Gastrocnemius medialis (tissue), 4 donors: Measurements from ENCODE around the gene PLAAT5.
"Not testable (repeated sequence)": the region's sequence is repeated elsewhere in the genome, so short reads cannot be mapped to it uniquely, and the experiment has no call there.

Experiments
- CTCF ChIP-seq, 5 experiments: fragments of 450-650 bp in 3 of 5; fragments of 200-600 bp in 2 of 5; sonication (generic) in 2 of 5; IDR thresholded peaks in 4 of 5; conservative IDR thresholded peaks in 1 of 5; 1 replicate in 4 of 5; 2 replicates in 1 of 5; pipeline ENCODE4 v1.5.1; 2016 to 2019; ENCODE audit warnings: antibody characterized with exemption in 5 of 5, mild to moderate bottlenecking in 3 of 5, moderate library complexity in 3 of 5
- POLR2A ChIP-seq, 2 donors: fragments of 450-650 bp; IDR thresholded peaks; one replicate each; pipeline ENCODE4 v1.6.1; 2017; ENCODE audit warnings: antibody characterized with exemption in 2 of 2, mild to moderate bottlenecking in 2 of 2, moderate library complexity in 2 of 2

GRCh38 chr11:63430731-63431130 is 60.2 kb downstream of the PLAAT5 start:
- not testable (repeated sequence) for TF ChIP-seq POLR2A (IDR thresholded peaks at IDR 0.05); CTCF (IDR thresholded peaks at IDR 0.05 in 4 of 5, conservative IDR thresholded peaks at IDR 0.05 in 1 of 5)
